Osteoblast (primary cell): Measurements from ENCODE around the gene TBX15. TPM values are rescaled to one million over a fixed set of nuclear protein-coding genes. Genes with fewer than 3 reads are reported as not detected.

Experiments used
- DNase-seq: peaks from one replicate; pipeline ENCODE4 v3.0.0; 2011; ENCODE audit warnings: low spot score, mixed read lengths; ENCODE audit not compliant: insufficient read length; ENCODE audit errors: missing footprints
- H2AFZ ChIP-seq: 2 replicates; pipeline ENCODE4 v1.6.0; 2011; ENCODE audit warnings: mild to moderate bottlenecking, low read length
- H3K27ac ChIP-seq: 2 replicates; pipeline ENCODE4 v1.5.1; 2011; ENCODE audit warnings: mild to moderate bottlenecking, low read depth, low read length, moderate library complexity
- H3K27me3 ChIP-seq: 2 replicates; pipeline ENCODE4 v1.6.0; 2012; ENCODE audit warnings: mild to moderate bottlenecking, control low read depth, inconsistent platforms, low read length, moderate library complexity; ENCODE audit not compliant: insufficient read depth
- H3K36me3 ChIP-seq: 2 replicates; pipeline ENCODE4 v1.5.1; 2011; ENCODE audit warnings: mild to moderate bottlenecking, low read length, control low read depth, moderate library complexity; ENCODE audit not compliant: insufficient read depth
- H3K4me1 ChIP-seq: 2 replicates; pipeline ENCODE4 v1.5.1; 2011; ENCODE audit warnings: mild to moderate bottlenecking, low read length, control low read depth, moderate library complexity; ENCODE audit not compliant: insufficient read depth
- H3K4me2 ChIP-seq: 2 replicates; pipeline ENCODE4 v1.6.0; 2011; ENCODE audit warnings: mild to moderate bottlenecking, low read length; ENCODE audit not compliant: insufficient read depth
- H3K4me3 ChIP-seq: fragments of 200-600 bp; sonication (generic); 3 replicates; pipeline ENCODE4 v1.5.1; 2012; ENCODE audit warnings: mild to moderate bottlenecking, low read length, inconsistent platforms; ENCODE audit not compliant: insufficient read depth
- H3K79me2 ChIP-seq: 2 replicates; pipeline ENCODE4 v1.6.0; 2012; ENCODE audit warnings: mild to moderate bottlenecking, low read length, control low read depth, inconsistent platforms; ENCODE audit not compliant: insufficient read depth
- H3K9me3 ChIP-seq: 2 replicates; pipeline ENCODE4 v1.5.1; 2011; ENCODE audit warnings: low read depth, low read length, control low read depth
- H4K20me1 ChIP-seq: 2 replicates; pipeline ENCODE4 v1.6.0; 2012; ENCODE audit warnings: mild to moderate bottlenecking, low read length, control low read depth; ENCODE audit not compliant: insufficient read depth
- CTCF ChIP-seq: IDR thresholded peaks from 2 replicates; pipeline ENCODE4 v1.5.1; 2011; ENCODE audit warnings: mild to moderate bottlenecking, low read depth, low read length, moderate library complexity; ENCODE audit errors: extremely low read depth
- total RNA-seq: library from RNA; depleted of rRNA; stranded (reverse); fragments of >200 nt; gene quantifications from 2 replicates; pipeline ENCODE4 v1.2.3, GENCODE V29; 2012

The TBX15 gene
- total RNA-seq, 1 donor, result 44.5 TPM

- peaks cover 32% of the 10 kb centered on the region for H3K36me3 ChIP-seq
These were observed 106.4 kb downstream of the TBX15 start for GRCh38 chr1:118881751-118882150.

GRCh38 chr1:118878661-118879060, 109.5 kb downstream of the TBX15 start:
- Histone ChIP-seq H4K20me1 (peaks cover 6% of the 10 kb centered on the region), H3K4me3 (no peak overlapping the region), H3K36me3 (peaks cover 13% of the 10 kb centered on the region), H3K4me2 (no peak overlapping the region), H3K4me1 (no peaks in the 10 kb centered on the region), H3K27me3 (no peaks in the 10 kb centered on the region), H2AFZ (no peak overlapping the region), H3K79me2 (no peaks in the 10 kb centered on the region), H3K9me3 (no peaks in the 10 kb centered on the region), H3K27ac (no peak overlapping the region)
- TF ChIP-seq CTCF, result no peak
- no peak for DNase-seq

More at GRCh38 chr1:118881751-118882150, 106.4 kb downstream of the TBX15 start:
- Histone ChIP-seq H3K79me2 (no peaks in the 10 kb centered on the region), H3K4me3 (no peak overlapping the region), H3K4me2 (no peak overlapping the region), H4K20me1 (peaks cover 6% of the 10 kb centered on the region), H3K4me1 (no peaks in the 10 kb centered on the region), H2AFZ (no peak overlapping the region), H3K27me3 (no peaks in the 10 kb centered on the region), H3K9me3 (no peaks in the 10 kb centered on the region), H3K27ac (no peak overlapping the region)
- TF ChIP-seq CTCF, result no peak
- DNase-seq, result no peak

GRCh38 chr1:118877668-118878396, 110.3 kb downstream of the TBX15 start:
- no peak overlapping the region for H2AFZ ChIP-seq
- H3K27me3 ChIP-seq, result no peaks in the 10 kb centered on the region
- peaks cover 6% of the 10 kb centered on the region for H3K36me3 ChIP-seq
- peaks cover 6% of the 10 kb centered on the region for H4K20me1 ChIP-seq
- TF ChIP-seq CTCF, result no peak
- no peak overlapping the region for H3K4me3 ChIP-seq
- DNase-seq, result no peak
- H3K4me2 ChIP-seq, result no peak overlapping the region
- H3K27ac ChIP-seq, result no peak overlapping the region
- H3K9me3 ChIP-seq, result no peaks in the 10 kb centered on the region
- H3K79me2 ChIP-seq, result no peaks in the 10 kb centered on the region
- H3K4me1 ChIP-seq, result no peaks in the 10 kb centered on the region

GRCh38 chr1:118871582-118872171, 116.5 kb downstream of the TBX15 start:
- H3K9me3 ChIP-seq, result no peaks in the 10 kb centered on the region
- no peaks in the 10 kb centered on the region for H3K79me2 ChIP-seq
- no peak for TF ChIP-seq CTCF
- no peak for DNase-seq
- H2AFZ ChIP-seq, result no peak overlapping the region
- H3K4me2 ChIP-seq, result no peak overlapping the region
- no peaks in the 10 kb centered on the region for H4K20me1 ChIP-seq
- no peaks in the 10 kb centered on the region for H3K4me1 ChIP-seq
- H3K27me3 ChIP-seq, result no peaks in the 10 kb centered on the region
- no peak overlapping the region for H3K4me3 ChIP-seq
- H3K36me3 ChIP-seq, result no peaks in the 10 kb centered on the region
- H3K27ac ChIP-seq, result no peak overlapping the region
